Measurements from ENCODE around the gene VSTM4. TPM values are rescaled to one million over a fixed set of nuclear protein-coding genes. Genes with fewer than 3 reads are reported as not detected.

The VSTM4 gene
- total and polyA plus RNA-seq, 2 donors (not counting 1 experiment from before 2014, with no cell fraction given) = not detected

DNA sequence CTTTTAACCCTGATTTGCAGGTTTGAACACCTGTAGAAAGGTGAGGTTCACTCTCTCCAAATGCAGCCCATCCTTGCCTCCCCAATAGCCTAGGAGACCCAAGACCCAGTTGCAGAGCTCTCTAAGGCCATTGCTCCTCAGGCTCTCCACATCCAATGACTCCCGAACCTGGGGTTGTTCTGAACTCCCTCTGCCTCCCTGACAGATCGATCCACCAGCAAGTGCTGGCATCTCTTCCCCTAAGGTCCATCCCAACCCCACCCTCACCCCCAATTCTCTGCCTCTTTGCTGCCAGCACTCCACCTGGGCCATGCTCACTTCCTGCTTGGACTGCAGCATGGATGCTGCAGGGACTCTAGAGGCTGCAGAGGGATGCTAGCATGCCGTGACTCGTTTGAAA lies 37.8 kb upstream of the VSTM4 start:
- H3K36me3 ChIP-seq (replicated peaks in 1 of 2; ENCODE audit: control extremely low read depth in 1 of 2, control insufficient read depth in 1 of 2, extremely low read depth in 1 of 2, insufficient read depth in 2 of 2, low read length in 1 of 2) = no peaks in the 10 kb centered on the region
- H3K4me3 ChIP-seq (ENCODE audit: control extremely low read depth in 1 of 5, extremely low read depth in 1 of 5, insufficient read depth in 1 of 5, low read depth in 2 of 5, low read length in 4 of 5) = no peak overlapping the region
- H3K4me1 Mint-ChIP-seq = peaks cover 1% of the 10 kb centered on the region
- ChIA-PET CTCF (no interaction called here), POLR2A (no interaction called here)
- peaks cover 3% of the 10 kb centered on the region for H3K9me3 Mint-ChIP-seq (ENCODE audit: insufficient read depth)
- no peaks in the 10 kb centered on the region for H4K20me1 ChIP-seq (ENCODE audit: control insufficient read depth, insufficient read depth, low read length, poor library complexity, severe bottlenecking)
- no peak overlapping the region for H3K4me3 Mint-ChIP-seq
- TF ChIP-seq EZH2 (IDR thresholded peaks at IDR 0.05; ENCODE audit: borderline replicate concordance, insufficient read depth, low read depth, low read length, poor library complexity, severe bottlenecking) = no peak
- TF ChIP-seq, protein P1, sequence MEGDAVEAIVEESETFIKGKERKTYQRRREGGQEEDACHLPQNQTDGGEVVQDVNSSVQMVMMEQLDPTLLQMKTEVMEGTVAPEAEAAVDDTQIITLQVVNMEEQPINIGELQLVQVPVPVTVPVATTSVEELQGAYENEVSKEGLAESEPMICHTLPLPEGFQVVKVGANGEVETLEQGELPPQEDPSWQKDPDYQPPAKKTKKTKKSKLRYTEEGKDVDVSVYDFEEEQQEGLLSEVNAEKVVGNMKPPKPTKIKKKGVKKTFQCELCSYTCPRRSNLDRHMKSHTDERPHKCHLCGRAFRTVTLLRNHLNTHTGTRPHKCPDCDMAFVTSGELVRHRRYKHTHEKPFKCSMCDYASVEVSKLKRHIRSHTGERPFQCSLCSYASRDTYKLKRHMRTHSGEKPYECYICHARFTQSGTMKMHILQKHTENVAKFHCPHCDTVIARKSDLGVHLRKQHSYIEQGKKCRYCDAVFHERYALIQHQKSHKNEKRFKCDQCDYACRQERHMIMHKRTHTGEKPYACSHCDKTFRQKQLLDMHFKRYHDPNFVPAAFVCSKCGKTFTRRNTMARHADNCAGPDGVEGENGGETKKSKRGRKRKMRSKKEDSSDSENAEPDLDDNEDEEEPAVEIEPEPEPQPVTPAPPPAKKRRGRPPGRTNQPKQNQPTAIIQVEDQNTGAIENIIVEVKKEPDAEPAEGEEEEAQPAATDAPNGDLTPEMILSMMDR (IDR thresholded peaks at IDR 0.05) = no peak
- peaks cover 0 to under 1% (median 0%) of the 10 kb centered on the region in 3 donors for H3K9me3 ChIP-seq (ENCODE audit: control extremely low read depth in 1 of 3, control insufficient read depth in 2 of 3, insufficient read depth in 1 of 3, low read length in 2 of 3)
- no peaks in the 10 kb centered on the region for H3K4me1 ChIP-seq (ENCODE audit: control insufficient read depth in 2 of 2, insufficient read depth in 2 of 2, low read length in 2 of 2)
- no peak overlapping the region for H3K9ac ChIP-seq (ENCODE audit: low read length)
- H3K79me2 ChIP-seq (ENCODE audit: control insufficient read depth, insufficient read depth, low read length) = no peaks in the 10 kb centered on the region
- 69% methylated on average over 4 of the region's 4 CpGs for WGBS (ENCODE audit: insufficient coverage)
- intact Hi-C loops (cut with micrococcal nuclease) = no loop called here
- no peak overlapping the region for H2AFZ ChIP-seq (ENCODE audit: insufficient read depth, low read depth, low read length, poor library complexity, severe bottlenecking)
- no peak overlapping the region for H3K27ac ChIP-seq (ENCODE audit: low read length in 2 of 2)
- no peak overlapping the region for H3K4me2 ChIP-seq (replicated peaks; ENCODE audit: low read depth, low read length, poor library complexity, severe bottlenecking)
- DNase-seq = no peak
- no peak for ATAC-seq (ENCODE audit: low read depth)
- peaks cover 16% of the 10 kb centered on the region for H3K27me3 Mint-ChIP-seq
- H3K27ac Mint-ChIP-seq = no peak overlapping the region
- H3K27me3 ChIP-seq (replicated peaks in 1 of 4; ENCODE audit: control extremely low read depth in 1 of 4, control insufficient read depth in 3 of 4, insufficient read depth in 4 of 4, low read length in 3 of 4) = no peaks in the 10 kb centered on the region

DNA sequence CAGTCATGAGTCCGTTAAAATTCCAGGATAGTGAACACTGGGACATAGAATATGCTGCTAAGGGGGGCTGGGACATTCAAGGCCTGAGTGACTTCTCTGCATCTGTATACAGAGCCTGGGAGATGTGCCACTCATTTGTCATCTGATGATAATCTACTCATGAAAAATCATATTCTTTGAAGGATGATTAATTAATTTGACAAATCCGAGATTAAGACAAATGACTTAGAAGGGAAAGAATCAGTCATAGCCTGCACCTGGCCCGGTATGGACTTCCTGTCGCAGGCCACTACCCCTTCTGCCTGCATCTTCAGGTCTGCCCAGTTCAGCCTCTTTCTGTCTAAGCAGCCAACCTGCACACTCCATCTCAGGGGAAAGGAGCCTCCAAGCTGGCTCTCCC lies 37.3 kb upstream of the VSTM4 start:
- H2AFZ ChIP-seq (ENCODE audit: insufficient read depth, low read depth, low read length, poor library complexity, severe bottlenecking) = no peak overlapping the region
- no peak for TF ChIP-seq EZH2 (IDR thresholded peaks at IDR 0.05; ENCODE audit: borderline replicate concordance, insufficient read depth, low read depth, low read length, poor library complexity, severe bottlenecking)
- TF ChIP-seq, protein P1 (IDR thresholded peaks at IDR 0.05) = no peak
- DNase-seq (no peak), ATAC-seq (ENCODE audit: low read depth) (no peak)
- peaks cover 3% of the 10 kb centered on the region for H3K9me3 Mint-ChIP-seq (ENCODE audit: insufficient read depth)
- ChIA-PET POLR2A (interaction anchor here (0.7 kb wide), 1 partner anchor 142 kb away, joined by 3 read pairs; no protein-coding TSS in a partner anchor), CTCF (interaction anchor here (0.7 kb wide), 1 partner anchor 124 kb away, joined by 3 read pairs; no protein-coding TSS in a partner anchor)
- peaks cover 1% of the 10 kb centered on the region for H3K4me1 Mint-ChIP-seq
- H3K4me3 ChIP-seq (ENCODE audit: control extremely low read depth in 1 of 5, extremely low read depth in 1 of 5, insufficient read depth in 1 of 5, low read depth in 2 of 5, low read length in 4 of 5) = no peak overlapping the region
- H3K27me3 Mint-ChIP-seq = peaks cover 18% of the 10 kb centered on the region
- no peak overlapping the region for H3K27ac Mint-ChIP-seq
- H3K4me2 ChIP-seq (replicated peaks; ENCODE audit: low read depth, low read length, poor library complexity, severe bottlenecking) = no peak overlapping the region
- intact Hi-C loops (cut with micrococcal nuclease) = no loop called here
- H4K20me1 ChIP-seq (ENCODE audit: control insufficient read depth, insufficient read depth, low read length, poor library complexity, severe bottlenecking) = no peaks in the 10 kb centered on the region
- no peaks in the 10 kb centered on the region for H3K4me1 ChIP-seq (ENCODE audit: control insufficient read depth in 2 of 2, insufficient read depth in 2 of 2, low read length in 2 of 2)
- H3K4me3 Mint-ChIP-seq = no peak overlapping the region
- no peaks in the 10 kb centered on the region for H3K79me2 ChIP-seq (ENCODE audit: control insufficient read depth, insufficient read depth, low read length)
- H3K9me3 ChIP-seq (ENCODE audit: control extremely low read depth in 1 of 3, control insufficient read depth in 2 of 3, insufficient read depth in 1 of 3, low read length in 2 of 3) = peaks cover 0 to 5% (median 4%) of the 10 kb centered on the region in 3 donors
- H3K27ac ChIP-seq (ENCODE audit: low read length in 2 of 2) = no peak overlapping the region
- no peak overlapping the region for H3K9ac ChIP-seq (ENCODE audit: low read length)
- no peaks in the 10 kb centered on the region for H3K27me3 ChIP-seq (replicated peaks in 1 of 4; ENCODE audit: control extremely low read depth in 1 of 4, control insufficient read depth in 3 of 4, insufficient read depth in 4 of 4, low read length in 3 of 4)
- H3K36me3 ChIP-seq (replicated peaks in 1 of 2; ENCODE audit: control extremely low read depth in 1 of 2, control insufficient read depth in 1 of 2, extremely low read depth in 1 of 2, insufficient read depth in 2 of 2, low read length in 1 of 2) = no peaks in the 10 kb centered on the region
- 80% methylated on average over 1 of the region's 4 CpGs for WGBS (ENCODE audit: insufficient coverage)

Measured in B cell (primary cell).